NCI-H1694 (cell line): ENCODE results near the gene SLC25A40.
"Not testable (repeated sequence)": the region's sequence is repeated elsewhere in the genome, so short reads cannot be mapped to it uniquely, and the experiment has no call there.

ENCODE experiments used
- DNase-seq: peaks from one replicate; lab custom pipeline; 2025; lab: John Stamatoyannopoulos, UW

SLC25A40 gene, protein sequence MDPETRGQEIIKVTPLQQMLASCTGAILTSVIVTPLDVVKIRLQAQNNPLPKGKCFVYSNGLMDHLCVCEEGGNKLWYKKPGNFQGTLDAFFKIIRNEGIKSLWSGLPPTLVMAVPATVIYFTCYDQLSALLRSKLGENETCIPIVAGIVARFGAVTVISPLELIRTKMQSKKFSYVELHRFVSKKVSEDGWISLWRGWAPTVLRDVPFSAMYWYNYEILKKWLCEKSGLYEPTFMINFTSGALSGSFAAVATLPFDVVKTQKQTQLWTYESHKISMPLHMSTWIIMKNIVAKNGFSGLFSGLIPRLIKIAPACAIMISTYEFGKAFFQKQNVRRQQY

DNA sequence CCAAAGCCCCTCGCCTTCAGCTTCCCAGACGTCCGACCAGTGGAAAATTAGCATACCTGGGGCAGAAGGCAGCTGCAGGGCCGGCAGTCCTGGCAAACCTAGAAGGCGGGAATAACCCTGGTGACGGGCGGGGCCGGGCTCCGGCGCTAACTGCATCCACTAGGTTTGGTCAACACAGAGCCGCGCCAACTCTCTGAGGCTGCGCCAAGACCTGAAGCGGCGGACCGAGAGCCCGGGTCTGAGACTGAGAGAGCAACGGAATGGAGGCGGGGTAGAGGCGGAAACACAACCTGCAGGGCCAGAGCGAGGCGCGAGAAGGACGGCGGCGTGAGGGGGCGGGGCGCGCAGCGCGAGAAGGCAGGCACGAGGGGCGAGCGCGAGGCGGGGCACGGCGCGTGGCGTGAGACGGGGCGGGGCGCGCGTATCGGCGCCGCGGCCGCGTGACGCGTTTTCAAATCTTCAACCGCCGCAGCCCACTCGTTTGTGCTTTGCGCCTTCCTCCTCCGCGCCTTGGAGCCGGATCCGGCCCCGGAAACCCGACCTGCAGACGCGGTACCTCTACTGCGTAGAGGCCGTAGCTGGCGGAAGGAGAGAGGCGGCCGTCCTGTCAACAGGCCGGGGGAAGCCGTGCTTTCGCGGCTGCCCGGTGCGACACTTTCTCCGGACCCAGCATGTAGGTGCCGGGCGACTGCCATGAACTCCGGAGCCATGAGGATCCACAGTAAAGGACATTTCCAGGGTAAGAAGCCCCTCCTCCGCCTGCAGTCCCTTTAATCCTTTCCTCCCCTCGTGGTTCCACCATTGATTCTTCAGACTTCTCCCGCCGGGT, at the start of gene SLC25A40, which contains the start of gene DBF4:
TSS of gene SLC25A40 (minus strand) at position 321 of the 829 bp plus-strand sequence. CDS start 17,633 bp downstream, outside the sequence.
TSS of gene DBF4 (plus strand) at position 454 of the 829 bp plus-strand sequence. CDS start at position 694, 240 bp downstream.
- DNase-seq: peak; percentile 85

DNA sequence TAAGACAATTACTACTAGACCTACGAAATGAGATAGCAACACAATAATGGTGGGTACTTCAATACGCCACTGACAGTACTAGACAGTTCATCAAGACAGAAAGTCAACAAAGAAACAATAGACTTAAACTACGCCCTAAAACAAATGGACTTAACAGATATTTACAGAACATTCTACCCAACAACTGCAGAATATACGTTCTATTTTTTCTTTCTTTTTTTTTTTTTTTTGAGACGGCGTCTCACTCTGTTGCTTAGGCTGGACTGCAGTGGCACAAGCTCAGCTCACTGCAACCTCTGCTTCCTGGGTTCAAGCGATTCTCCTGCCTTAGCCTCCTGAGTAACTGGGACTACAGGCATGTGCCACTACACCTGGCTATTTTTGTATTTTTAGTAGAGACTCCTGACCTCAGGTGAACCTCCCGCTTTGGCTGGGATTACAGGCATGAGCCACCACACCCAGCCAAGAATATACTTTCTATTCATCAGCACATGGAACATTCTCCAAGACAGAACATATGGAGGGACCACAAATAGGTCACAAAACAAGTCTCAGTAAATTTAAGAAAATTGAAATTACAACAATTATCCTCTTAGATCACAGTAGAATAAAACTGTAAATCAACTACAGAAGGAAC, 46.7 kb upstream of the SLC25A40 start:
- DNase-seq: not testable (repeated sequence)

DNA sequence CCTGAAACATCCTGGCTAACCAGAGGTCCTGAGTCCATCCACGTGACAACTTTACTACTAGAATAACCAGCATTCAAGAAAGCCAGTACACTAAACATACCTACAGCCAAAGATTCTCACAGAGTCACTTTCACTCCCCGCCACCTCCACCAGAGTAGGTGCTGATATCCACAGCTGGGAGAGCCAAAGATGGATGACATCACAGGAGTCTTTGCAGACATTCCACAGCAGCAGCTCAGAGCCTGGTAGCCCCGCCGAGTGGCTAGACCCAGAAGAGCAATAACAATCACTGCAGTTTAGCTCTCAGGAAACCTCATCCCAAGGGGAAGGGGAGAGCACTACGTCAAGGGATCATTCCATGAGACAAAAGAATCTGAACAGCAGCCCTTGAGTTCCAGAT, 44.4 kb upstream of the SLC25A40 start:
- no peak for DNase-seq

DNA sequence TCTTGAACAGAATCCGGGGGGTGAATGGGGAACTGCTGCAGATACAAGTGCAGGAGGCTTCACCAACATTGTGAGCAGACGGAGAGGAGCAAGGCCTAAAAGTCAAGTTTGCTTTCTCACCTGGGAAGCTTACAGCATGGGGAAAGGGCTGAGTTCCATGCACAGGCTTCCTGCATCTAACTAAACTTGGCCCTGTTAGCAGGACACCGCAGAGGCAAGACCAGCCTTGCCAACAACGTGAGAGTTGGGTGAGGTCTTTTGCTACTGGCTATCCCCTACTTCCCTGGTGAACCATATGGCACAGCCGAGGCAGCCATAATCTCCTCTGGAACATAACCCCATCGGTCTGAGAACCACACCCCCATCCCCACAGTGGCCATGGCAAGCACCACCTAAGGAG, 43.7 kb upstream of the SLC25A40 start:
- no peak for DNase-seq

DNA sequence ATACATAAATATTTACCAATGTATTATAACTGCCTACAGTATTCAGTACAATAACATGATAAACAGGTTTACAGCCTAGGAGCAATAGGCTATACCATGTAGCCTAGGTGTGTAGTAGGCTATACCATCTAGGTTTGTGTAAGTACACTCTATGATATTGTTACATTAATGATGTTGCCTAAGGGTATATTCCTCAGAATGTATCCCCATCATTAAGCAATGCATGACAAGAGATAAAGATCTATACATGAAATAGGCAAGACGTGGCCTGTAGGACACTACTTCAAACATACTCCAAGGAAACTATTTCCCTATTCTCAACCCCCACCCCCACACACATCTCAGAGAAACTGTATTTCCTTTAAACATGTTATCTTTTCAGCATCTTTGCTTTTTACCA, 42.6 kb upstream of the SLC25A40 start:
- DNase-seq: no peak

DNA sequence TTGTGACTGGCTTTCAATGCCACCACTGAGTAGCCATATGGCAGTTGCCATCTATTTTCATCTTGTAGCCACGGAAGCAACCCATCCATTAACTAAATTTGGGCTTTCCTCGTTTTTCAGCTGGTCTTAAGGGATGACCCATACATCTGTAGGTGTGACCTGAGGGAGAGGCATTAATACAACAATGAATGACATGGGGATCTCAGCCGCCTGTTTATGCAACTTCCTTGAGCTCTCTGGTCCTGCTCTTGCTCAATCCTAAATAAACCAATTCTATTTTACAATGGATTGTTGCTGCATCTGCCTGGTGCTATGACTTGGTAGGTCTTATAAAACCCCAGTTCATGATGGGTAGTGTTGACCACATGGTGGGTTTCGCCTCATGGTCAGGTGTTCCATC, 36.0 kb upstream of the SLC25A40 start:
- DNase-seq: no peak

DNA sequence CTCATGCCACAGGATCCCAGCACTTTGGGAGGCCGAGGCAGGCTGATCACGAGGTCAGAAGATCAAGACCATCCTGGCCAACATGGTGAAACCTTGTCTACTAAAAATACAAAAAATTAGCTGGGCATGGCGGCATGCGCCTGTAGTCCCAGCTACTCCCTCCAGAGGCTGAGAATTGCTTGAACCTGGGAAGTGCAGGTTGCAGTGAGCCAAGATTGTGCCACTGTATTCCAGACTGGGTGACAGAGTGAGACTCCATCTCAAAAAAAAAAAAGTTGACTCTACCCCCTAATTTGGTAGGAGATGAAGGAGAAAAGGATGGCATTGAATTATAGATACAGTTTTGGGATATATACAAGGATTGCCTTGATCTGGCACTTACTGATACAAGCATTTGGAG, 32.7 kb upstream of the SLC25A40 start:
- not testable (repeated sequence) for DNase-seq

DNA sequence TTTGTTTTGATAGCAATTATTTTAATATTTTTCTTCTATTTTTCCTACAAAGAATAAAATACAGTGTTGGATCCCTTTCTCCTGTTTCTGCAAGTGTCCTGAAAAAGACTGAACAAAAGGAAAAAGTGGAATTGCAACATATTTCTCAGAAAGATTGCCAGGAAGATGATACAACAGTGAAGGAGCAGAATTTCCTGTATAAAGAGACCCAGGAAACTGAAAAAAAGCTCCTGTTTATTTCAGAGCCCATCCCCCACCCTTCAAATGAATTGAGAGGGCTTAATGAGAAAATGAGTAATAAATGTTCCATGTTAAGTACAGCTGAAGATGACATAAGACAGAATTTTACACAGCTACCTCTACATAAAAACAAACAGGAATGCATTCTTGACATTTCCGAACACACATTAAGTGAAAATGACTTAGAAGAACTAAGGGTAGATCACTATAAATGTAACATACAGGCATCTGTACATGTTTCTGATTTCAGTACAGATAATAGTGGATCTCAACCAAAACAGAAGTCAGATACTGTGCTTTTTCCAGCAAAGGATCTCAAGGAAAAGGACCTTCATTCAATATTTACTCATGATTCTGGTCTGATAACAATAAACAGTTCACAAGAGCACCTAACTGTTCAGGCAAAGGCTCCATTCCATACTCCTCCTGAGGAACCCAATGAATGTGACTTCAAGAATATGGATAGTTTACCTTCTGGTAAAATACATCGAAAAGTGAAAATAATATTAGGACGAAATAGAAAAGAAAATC, 31.2 kb upstream of the SLC25A40 start:
- not testable (repeated sequence) for DNase-seq

DNA sequence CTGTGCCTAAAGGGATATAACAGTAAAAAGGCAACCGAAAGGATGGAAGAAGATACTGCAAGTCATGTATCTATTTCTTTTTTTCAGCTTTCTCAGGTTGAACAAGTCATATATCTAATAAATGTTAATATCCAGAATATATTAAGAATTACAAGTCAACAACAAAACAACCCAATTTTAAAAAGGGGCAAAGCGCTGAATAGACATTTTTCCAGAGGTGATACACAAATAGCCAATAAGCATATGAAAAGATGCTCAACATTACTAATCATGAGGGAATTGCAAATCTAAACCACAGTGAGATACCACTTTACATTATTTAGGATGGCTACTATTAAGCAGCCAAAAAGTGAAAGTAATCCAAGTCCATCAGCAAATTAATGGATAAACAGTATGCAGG, 23.1 kb upstream of the SLC25A40 start:
- DNase-seq: no peak

DNA sequence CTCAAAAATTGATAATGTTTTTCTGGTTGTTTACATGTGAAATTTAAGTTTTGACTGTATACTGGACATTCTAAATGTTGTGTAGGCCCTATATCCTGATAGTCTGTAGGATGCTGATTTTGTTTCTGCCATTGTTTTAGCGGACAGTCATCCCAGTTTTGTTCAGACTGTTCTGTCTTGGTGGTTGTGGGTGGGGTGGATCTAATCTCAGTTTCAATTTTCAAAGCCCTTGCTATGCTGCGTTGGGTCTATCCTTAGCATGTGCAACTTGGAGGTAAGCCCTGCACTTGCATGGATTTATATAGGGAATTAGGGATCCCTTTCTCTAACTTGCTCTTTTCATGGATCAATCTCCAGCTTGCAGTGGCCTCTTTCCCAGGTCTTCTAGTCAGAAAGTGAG, 19.2 kb upstream of the SLC25A40 start:
- DNase-seq: no peak

DNA sequence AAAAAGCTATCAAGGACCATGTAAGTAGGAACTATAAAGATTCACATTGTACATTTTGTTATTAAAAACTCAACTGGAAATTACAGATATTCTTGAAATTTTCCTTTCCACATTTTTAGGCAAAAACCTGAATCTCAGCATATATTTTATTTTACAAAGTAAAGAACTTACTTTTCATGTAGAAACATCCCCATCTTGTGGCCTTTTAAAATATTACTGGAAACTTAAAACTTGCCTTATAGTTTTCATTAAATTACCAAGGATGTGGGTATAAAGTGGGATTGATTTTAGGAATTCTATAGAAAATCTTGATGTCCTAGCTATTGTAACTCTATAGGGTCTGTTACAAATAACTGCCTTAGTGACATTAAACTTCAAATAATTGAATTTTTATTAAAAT, 10.7 kb upstream of the SLC25A40 start:
- DNase-seq: peak; percentile 32

DNA sequence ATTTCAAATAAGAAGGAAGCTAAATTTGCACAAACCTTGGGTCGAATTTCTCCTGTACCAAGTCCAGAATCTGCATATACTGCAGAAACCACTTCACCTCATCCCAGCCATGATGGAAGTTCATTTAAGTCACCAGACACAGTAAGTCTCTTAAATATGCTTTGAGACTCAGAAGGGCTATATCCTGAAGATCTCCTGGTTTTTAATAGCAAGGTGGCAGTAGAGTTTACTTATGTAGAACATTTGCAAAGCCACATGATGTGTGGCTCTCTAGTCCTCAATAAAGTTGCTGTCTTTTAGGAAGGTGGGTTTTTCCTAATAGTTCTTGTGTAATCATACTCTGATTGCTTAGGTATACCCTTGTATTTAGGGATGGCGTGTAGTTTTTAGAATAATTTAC, 8.9 kb upstream of the SLC25A40 start:
- DNase-seq: no peak

DNA sequence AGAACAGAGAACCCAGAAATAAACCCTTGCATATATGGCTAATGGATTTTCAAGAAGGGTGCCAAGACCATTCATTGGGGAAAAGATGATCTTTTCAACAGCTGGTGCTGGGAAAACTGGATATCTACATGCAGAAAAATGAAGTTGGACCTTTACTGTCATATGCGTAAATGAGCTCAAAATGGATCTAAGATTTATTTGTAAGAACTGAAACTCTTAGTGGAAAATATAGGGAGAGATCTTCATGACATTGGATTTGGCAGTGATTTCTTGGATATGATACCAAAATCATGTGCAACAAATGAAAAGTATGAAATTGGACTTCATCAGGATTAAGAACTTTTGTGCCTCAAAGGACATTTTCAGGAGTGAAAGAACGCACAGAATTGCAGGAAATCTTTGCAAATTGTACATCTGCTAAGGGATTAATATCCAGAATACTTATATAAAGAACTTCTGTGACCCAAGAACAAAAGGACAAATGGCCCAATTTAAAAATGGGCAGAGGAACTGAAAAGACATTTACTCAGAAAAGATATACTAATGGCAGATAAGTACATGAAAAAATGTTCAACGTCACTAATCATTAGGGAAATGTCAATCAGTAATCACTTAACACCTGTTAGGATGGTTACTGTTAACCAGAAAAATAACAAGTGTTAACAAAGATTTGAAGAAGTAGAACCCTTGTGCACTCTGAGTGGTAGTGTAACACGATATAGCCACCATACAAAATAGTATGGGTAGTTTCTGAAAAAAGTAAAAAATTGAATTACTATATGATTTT, 6.2 kb upstream of the SLC25A40 start:
- no peak for DNase-seq

DNA sequence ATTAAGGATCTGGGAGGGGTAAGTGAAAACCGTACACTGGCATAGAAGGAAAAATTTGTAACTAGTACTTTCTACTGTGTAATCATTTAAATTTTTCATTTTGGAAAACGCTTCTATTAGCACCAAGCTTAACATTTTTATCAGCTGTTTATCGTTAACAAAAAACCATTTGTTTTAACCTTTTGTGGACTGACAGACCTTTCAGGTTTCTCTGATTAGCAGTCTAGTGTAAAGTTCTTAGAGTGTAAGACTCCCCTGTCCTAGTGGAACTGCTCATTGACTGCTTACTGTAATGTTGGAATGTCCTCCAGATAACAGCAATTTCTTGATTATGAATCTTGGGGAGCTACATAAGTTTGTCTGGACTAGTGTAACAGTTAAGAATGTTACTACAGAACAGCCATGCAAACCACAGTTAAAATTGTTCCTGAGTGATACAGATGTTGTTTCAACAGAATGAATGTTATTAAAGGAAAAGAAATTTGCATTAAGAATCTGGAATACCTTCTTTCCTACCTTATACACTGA, 2.1 kb upstream of the SLC25A40 start:
- DNase-seq: no peak

DNA sequence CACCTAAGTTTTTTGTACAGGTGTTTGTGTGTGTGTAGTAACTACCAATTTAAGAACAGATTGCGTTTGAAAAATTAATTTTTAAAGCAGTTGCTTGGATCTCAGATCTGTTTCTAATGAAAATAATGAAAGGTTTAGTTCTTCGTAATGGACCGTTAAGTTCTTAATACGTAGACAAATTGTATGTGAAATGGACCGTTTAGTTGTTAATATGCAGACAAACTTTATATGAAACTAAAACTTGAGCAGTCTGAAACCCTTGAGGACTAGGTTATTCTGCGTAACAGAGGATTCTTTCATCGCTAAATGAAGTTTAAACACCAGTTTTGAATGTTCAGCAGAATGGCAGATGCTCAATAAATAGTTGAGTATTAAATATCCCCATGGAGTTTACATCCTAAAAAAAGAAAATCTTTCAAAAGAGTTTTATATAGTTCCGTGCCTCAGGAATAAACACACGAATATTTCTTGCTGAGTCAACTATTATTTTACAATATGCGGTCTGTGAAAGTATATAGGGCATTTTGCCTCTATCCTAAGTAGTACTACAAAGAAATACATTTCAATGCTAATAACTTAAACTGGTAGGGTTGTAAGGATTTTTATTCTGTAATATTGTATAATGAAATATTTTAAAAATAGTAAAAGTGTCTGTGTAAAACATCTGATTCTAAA, 1.3 kb upstream of the SLC25A40 start:
- no peak for DNase-seq

DNA sequence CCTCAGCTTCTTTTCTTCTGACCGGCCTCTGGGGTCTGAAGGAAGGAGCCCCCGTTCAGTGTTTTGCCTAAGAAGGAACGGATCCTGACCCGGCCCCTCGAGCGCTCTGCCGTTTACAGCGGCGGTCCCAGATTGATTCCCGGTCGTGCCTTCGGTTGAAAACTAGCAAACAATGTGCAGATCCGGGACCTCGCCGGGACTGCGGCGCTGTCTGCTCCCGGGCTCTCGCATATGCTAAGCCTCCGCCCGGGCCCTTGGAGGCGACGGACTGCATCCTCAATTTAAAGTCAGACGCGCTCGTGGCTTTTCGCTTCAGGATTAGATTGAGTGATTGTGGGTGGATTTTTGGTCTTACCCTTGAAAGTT, 692 bp upstream of the SLC25A40 start:
- DNase-seq: peak; percentile 22

DNA sequence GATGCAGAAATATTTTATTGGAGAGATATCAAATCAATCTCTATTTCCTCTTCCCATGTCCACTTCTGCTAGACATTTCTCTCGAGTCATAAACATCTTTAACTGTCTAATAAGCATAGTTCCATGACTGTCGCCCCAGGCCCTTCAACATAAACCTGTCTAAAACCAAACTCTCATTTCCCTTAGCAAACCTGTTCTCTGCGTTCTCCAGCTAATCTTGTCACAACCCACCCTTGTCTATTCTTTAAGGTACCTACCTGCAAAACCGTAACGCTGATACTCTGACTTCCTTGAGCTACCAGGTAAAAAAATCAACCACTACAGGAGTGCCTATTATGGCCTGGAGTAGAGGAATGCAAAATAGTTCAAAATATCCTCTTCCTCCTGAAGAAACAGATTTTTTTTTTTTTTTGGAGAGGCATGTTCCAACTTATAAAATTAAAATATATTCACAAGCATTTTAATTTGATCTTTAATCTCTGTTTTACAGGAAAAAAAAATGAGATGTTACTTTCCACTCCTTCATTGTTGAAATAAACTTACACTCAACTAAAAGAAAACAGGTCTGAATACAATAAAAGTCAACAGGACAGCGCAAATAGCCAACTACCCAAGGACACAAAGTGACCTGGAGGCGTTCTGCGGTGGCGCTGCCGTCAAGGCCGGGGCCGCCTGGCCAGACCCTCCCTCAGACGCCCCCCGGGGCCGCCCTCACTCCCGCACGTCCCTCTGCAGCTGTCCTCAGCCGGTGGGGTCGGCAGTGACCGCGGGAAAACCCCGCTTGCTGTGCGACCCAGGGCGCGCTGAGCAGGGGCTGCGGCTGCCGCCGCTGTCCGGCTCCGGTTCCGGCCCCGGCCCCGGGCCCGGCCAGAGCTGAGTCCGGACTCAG, 765 bp downstream of the SLC25A40 start:
- DNase-seq: no peak

DNA sequence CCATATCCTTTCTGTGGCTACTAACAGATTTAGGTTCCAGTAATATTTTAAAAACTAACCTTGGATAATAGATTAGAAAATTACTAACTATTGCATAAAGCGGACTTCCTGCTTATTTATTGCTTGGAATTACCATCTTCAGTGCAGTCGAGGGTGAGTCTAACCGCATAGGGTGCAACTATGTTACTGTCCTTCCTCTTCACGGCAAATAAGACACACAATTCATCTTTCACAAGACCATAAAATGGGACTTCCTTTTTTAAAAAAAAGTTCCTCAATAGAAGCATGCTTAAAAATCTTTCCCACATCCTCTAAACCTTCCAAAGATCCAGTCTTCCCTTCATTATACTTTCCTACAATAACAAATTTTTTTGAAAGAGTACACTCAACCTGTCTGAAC, 2.1 kb downstream of the SLC25A40 start:
- DNase-seq: no peak

DNA sequence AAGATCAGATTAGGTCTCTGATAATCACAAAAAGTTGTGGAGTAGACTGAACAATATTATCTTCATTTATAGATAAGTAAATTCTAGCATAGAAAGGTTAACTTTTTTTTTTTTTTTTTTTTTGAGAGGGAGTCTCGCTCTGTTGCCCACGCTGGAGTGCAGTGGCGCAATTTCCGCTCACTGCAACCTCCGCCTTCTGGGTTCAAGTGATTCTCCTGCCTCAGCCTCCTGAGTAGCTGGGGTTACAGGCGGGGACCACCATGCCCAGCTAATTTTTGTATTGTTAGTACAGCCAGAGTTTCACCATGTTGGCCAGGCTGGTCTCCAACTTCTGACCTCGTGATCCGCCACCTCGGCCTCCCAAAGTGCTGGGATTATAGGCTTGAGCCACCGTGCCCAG, 2.8 kb downstream of the SLC25A40 start:
- not testable (repeated sequence) for DNase-seq
